Left ventricle myocardium inferior (tissue), 1 donor: ENCODE results near the gene C17orf100. TPM values are rescaled to one million over a fixed set of nuclear protein-coding genes. Genes with fewer than 3 reads are reported as not detected.

ENCODE experiments used
- DNase-seq: peaks from one replicate; pipeline ENCODE4 v3.0.0-alpha.2; 2020
- H3K27ac ChIP-seq: fragments of 200-600 bp; replicated peaks from 2 replicates; pipeline ENCODE4 v1.8.0; 2021
- H3K27me3 ChIP-seq: fragments of 200-600 bp; 2 replicates; pipeline ENCODE4 v1.8.0; 2021; ENCODE audit warnings: low read depth
- H3K36me3 ChIP-seq: fragments of 200-600 bp; 2 replicates; pipeline ENCODE4 v1.8.0; 2021
- H3K4me1 ChIP-seq: fragments of 200-600 bp; 2 replicates; pipeline ENCODE4 v1.8.0; 2021
- H3K4me3 ChIP-seq: fragments of 200-600 bp; 2 replicates; pipeline ENCODE4 v1.8.0; 2021; ENCODE audit warnings: mild to moderate bottlenecking, moderate library complexity
- H3K9me3 ChIP-seq: fragments of 200-600 bp; replicated peaks from 2 replicates; pipeline ENCODE4 v1.8.0; 2021
- intact Hi-C: fragments of 100-400 bp; cut with micrococcal nuclease; formaldehyde crosslinking; loops from one replicate; pipeline ENCODE4 v1.11.0; 2022
- total RNA-seq: library from RNA; stranded (reverse); fragmentation: NEBNext Ultra II Directional; extraction: Animal tissue kit (Norgen Biotek cat#: 25700); gene quantifications from one replicate; pipeline ENCODE4 v1.2.1, GENCODE V29; 2021
- TF ChIP-seq, protein P1 (sequence below): fragments of 200-600 bp; IDR thresholded peaks from 2 replicates; pipeline ENCODE4 v1.8.0; 2021; ENCODE audit warnings: antibody characterized with exemption, mild to moderate bottlenecking, borderline replicate concordance
- donor health status: DM: no; HTN: yes; CAD: no; lungs with severe emphysema.

Gene C17orf100
- total RNA-seq, 1 donor from 2014 or later = 0.69 TPM

DNA sequence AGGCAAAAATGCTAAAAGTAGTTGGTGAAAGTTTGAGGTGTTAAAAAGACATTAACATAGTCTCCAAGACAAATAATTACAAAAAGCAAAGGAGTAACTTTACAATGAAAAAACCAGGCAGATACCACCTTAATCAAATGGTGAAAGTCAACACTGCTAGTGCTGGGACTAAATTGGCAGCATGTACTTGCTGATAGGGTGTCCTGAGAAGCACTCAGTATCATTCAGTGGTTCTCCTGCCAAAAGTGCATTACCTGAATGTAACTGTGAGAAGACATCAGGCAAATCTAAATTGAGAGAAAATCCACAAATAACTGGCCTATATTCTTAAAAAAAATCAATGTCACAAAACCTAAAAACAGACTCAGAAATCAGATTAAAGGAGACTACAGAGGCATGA, 19.0 kb upstream of the C17orf100 start:
- Histone ChIP-seq H3K4me3 (no peak overlapping the region), H3K36me3 (peaks cover 57% of the 10 kb centered on the region), H3K27ac (peak overlapping the region; percentile 54), H3K27me3 (no peaks in the 10 kb centered on the region), H3K4me1 (peaks cover 13% of the 10 kb centered on the region), H3K9me3 (no peaks in the 10 kb centered on the region)
- TF ChIP-seq, protein P1, sequence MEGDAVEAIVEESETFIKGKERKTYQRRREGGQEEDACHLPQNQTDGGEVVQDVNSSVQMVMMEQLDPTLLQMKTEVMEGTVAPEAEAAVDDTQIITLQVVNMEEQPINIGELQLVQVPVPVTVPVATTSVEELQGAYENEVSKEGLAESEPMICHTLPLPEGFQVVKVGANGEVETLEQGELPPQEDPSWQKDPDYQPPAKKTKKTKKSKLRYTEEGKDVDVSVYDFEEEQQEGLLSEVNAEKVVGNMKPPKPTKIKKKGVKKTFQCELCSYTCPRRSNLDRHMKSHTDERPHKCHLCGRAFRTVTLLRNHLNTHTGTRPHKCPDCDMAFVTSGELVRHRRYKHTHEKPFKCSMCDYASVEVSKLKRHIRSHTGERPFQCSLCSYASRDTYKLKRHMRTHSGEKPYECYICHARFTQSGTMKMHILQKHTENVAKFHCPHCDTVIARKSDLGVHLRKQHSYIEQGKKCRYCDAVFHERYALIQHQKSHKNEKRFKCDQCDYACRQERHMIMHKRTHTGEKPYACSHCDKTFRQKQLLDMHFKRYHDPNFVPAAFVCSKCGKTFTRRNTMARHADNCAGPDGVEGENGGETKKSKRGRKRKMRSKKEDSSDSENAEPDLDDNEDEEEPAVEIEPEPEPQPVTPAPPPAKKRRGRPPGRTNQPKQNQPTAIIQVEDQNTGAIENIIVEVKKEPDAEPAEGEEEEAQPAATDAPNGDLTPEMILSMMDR = no peak
- intact Hi-C loops = no loop called here
- no peak for DNase-seq

DNA sequence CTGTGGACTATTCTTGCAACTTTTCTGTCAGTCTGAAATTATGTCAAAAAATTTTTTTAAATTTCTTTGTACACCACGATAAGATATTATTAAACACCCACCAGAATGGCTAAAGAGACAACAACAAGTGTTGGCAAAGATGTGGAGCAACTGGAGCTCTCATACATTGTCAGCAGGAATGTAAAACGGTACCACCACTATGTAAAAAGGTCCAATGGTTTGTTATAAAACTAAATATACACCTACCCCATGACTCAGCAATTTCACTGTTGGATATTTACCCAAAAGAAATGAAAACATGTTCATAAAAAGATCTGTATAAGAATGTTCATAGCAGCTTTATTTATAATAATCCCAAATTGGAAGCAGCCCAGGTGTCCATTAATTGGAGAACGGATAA, 18.3 kb upstream of the C17orf100 start:
- TF ChIP-seq, protein P1 = no peak
- H3K4me1 ChIP-seq = peaks cover 14% of the 10 kb centered on the region
- H3K9me3 ChIP-seq = no peaks in the 10 kb centered on the region
- intact Hi-C loops = no loop called here
- H3K36me3 ChIP-seq = peaks cover 50% of the 10 kb centered on the region
- no peak overlapping the region for H3K4me3 ChIP-seq
- no peaks in the 10 kb centered on the region for H3K27me3 ChIP-seq
- peak overlapping the region; percentile 54 for H3K27ac ChIP-seq
- DNase-seq = no peak

DNA sequence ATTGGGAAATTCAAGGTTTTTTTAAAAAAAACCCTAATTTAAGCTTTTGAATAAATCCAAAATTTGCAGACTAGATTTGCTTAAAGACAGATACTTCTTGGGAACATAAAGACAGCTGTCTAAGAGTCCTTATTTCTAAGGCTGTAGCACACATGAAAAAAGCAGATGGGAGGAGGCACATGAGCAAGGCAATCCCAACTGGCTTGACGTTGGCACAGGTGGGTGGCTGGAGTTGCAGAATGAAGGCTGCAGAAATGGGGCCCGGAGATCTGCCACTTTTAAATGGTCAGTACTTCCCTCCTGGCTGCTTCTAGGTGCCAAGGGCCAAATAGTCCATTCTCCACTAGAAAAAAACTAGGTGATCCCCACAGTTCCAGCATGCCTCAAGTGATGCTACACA, 15.5 kb upstream of the C17orf100 start:
- TF ChIP-seq, protein P1 = no peak

DNA sequence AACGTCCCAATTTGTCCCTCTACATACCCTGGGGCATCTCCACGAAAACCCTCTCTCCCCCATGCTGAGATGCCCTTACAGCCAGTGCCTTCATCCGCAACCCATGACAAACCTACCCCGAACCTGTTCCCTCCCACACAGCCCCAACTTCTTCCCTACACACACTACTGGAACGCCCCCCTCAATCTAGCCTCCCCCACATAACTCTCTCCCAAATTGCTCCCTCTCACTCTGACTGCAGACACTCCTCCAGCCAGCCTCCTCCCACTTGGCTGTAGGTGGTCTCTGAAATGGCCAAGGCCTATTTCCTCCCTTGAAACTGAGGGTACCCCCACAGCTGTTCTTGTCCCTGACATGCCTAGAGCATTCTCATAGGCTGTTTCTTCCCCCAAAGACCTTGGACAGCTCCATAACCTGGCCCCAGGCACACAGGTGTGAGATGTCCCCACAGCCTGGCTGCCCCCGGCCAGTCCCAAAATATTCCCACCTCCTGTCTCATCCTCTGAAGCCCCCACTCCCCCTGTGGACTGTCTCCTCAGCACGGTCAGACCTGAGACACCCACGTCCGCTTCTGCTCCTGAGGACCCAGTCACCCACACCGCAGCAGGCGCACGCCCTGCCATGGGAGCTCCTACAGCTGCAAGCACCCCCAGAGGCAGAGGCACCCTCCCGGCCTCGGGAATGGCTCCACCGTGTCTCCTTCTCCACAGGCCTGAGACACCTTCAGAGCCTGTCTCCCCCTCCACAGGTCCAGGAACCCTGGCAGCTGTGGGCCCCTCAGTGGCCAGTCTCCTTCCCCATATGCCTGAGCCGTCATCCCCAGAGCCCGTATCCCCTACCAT, 14.7 kb upstream of the C17orf100 start:
- Histone ChIP-seq H3K27ac (no peak overlapping the region), H3K4me3 (no peak overlapping the region), H3K4me1 (peaks cover 48% of the 10 kb centered on the region), H3K27me3 (no peaks in the 10 kb centered on the region), H3K36me3 (peaks cover 23% of the 10 kb centered on the region), H3K9me3 (no peaks in the 10 kb centered on the region)
- DNase-seq = no peak
- intact Hi-C loops = no loop called here
- TF ChIP-seq, protein P1 = no peak

More for the DNA sequence above, 15.5 kb upstream of the C17orf100 start:
- Histone ChIP-seq H3K36me3 (peaks cover 28% of the 10 kb centered on the region), H3K4me3 (no peak overlapping the region), H3K9me3 (no peaks in the 10 kb centered on the region), H3K4me1 (peaks cover 41% of the 10 kb centered on the region), H3K27ac (no peak overlapping the region), H3K27me3 (no peaks in the 10 kb centered on the region)
- intact Hi-C loops = no loop called here
- DNase-seq = no peak

DNA sequence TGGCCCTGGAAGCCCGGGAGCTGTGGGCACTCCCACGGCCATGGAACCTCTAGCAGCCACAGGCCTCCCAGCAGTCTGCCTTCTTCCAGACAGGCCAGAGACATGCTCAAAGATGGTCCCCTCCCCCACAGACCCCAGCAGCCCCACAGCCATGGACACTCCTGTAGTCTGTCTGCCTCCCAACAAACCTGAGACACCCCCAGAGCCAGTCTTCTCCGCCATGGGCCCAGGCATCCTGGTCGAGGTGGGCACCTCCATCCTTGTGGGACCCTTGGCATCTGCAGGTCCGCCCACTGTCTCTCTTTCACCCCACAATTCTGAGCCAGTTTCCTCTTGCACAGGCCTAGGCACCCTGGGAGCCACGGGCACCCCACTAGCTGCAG, 14.1 kb upstream of the C17orf100 start:
- TF ChIP-seq, protein P1 = no peak
- Histone ChIP-seq H3K27ac (no peak overlapping the region), H3K9me3 (no peaks in the 10 kb centered on the region), H3K27me3 (no peaks in the 10 kb centered on the region), H3K4me1 (peaks cover 49% of the 10 kb centered on the region), H3K4me3 (no peak overlapping the region), H3K36me3 (peaks cover 24% of the 10 kb centered on the region)
- DNase-seq = no peak
- intact Hi-C loops = no loop called here
